ENCODE measurements around the gene MED27.

- TF ChIP-seq, protein P1, sequence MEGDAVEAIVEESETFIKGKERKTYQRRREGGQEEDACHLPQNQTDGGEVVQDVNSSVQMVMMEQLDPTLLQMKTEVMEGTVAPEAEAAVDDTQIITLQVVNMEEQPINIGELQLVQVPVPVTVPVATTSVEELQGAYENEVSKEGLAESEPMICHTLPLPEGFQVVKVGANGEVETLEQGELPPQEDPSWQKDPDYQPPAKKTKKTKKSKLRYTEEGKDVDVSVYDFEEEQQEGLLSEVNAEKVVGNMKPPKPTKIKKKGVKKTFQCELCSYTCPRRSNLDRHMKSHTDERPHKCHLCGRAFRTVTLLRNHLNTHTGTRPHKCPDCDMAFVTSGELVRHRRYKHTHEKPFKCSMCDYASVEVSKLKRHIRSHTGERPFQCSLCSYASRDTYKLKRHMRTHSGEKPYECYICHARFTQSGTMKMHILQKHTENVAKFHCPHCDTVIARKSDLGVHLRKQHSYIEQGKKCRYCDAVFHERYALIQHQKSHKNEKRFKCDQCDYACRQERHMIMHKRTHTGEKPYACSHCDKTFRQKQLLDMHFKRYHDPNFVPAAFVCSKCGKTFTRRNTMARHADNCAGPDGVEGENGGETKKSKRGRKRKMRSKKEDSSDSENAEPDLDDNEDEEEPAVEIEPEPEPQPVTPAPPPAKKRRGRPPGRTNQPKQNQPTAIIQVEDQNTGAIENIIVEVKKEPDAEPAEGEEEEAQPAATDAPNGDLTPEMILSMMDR (IDR thresholded peaks at IDR 0.05) = no peak
- no peak for TF ChIP-seq POLR2A (IDR thresholded peaks at IDR 0.05)
These were observed 267.4 kb downstream of the MED27 start for GRCh38 chr9:131812116-131812790.
